Measurements from ENCODE around the gene TTLL1.

The TTLL1 gene

GRCh38 chr22:43009444-43009843 is 79.7 kb downstream of the TTLL1 start:
- H3K9me3 ChIP-seq: no peaks in the 10 kb centered on the region
- no peaks in the 10 kb centered on the region for H3K36me3 ChIP-seq
- H3K27me3 ChIP-seq: no peaks in the 10 kb centered on the region
- no peak overlapping the region for H3K4me3 ChIP-seq
- intact Hi-C loops (cut with DNase I; ENCODE audit: low total_unique reads): no loop called here
- peaks cover 0 to 84% (median 47%) of the 10 kb centered on the region in 4 donors for H3K4me1 ChIP-seq
- no peak for TF ChIP-seq CTCF (IDR thresholded peaks at IDR 0.05)
- H3K27ac ChIP-seq: peak overlapping the region; percentile 57 to 80
- DNase-seq: no peak

- H3K36me3 ChIP-seq: no peaks in the 10 kb centered on the region
- no peak for DNase-seq
- no peak overlapping the region for H3K4me3 ChIP-seq
- intact Hi-C loops (cut with DNase I; ENCODE audit: low total_unique reads): no loop called here
- H3K9me3 ChIP-seq: no peaks in the 10 kb centered on the region
- peak overlapping the region; percentile 57 to 80 for H3K27ac ChIP-seq
- no peak for TF ChIP-seq CTCF (IDR thresholded peaks at IDR 0.05)
- H3K4me1 ChIP-seq: peaks cover 0 to 87% (median 50%) of the 10 kb centered on the region in 4 donors
- no peaks in the 10 kb centered on the region for H3K27me3 ChIP-seq
Measured at GRCh38 chr22:43008921-43009320, 80.3 kb downstream of the TTLL1 start.

GRCh38 chr22:43008509-43008908 is 80.7 kb downstream of the TTLL1 start:
- peak; percentile 65 to 75 for DNase-seq
- peak overlapping the region; percentile 57 to 80 for H3K27ac ChIP-seq
- TF ChIP-seq CTCF (IDR thresholded peaks at IDR 0.05): peak in 1 of 2 experiments; percentile 10
- no peaks in the 10 kb centered on the region for H3K27me3 ChIP-seq
- H3K9me3 ChIP-seq: no peaks in the 10 kb centered on the region
- intact Hi-C loops (cut with DNase I; ENCODE audit: low total_unique reads): no loop called here
- no peak overlapping the region for H3K4me3 ChIP-seq
- no peaks in the 10 kb centered on the region for H3K36me3 ChIP-seq
- H3K4me1 ChIP-seq: peaks cover 0 to 87% (median 48%) of the 10 kb centered on the region in 4 donors

GRCh38 chr22:43007519-43008102 is 81.6 kb downstream of the TTLL1 start:
- intact Hi-C loops (cut with DNase I; ENCODE audit: low total_unique reads): no loop called here
- DNase-seq: no peak
- peaks cover 0 to 86% (median 43%) of the 10 kb centered on the region in 4 donors for H3K4me1 ChIP-seq
- no peaks in the 10 kb centered on the region for H3K36me3 ChIP-seq
- no peaks in the 10 kb centered on the region for H3K27me3 ChIP-seq
- no peak for TF ChIP-seq CTCF (IDR thresholded peaks at IDR 0.05)
- H3K9me3 ChIP-seq: no peaks in the 10 kb centered on the region
- no peak overlapping the region for H3K4me3 ChIP-seq
- H3K27ac ChIP-seq: peak overlapping the region; percentile 57 to 80

- no peaks in the 10 kb centered on the region for H3K9me3 ChIP-seq
- TF ChIP-seq CTCF (IDR thresholded peaks at IDR 0.05): no peak
- peaks cover 0 to 89% (median 49%) of the 10 kb centered on the region in 4 donors for H3K4me1 ChIP-seq
- intact Hi-C loops (cut with DNase I; ENCODE audit: low total_unique reads): no loop called here
- no peaks in the 10 kb centered on the region for H3K27me3 ChIP-seq
- no peaks in the 10 kb centered on the region for H3K36me3 ChIP-seq
- DNase-seq: no peak
- H3K4me3 ChIP-seq: no peak overlapping the region
- H3K27ac ChIP-seq: peak overlapping the region in 1 of 2 donors; percentile 80
Measured at GRCh38 chr22:43006753-43007152, 82.4 kb downstream of the TTLL1 start.
